ENCODE results near the gene EFNB3. TPM values are rescaled to one million over a fixed set of nuclear protein-coding genes. Genes with fewer than 3 reads are reported as not detected.

The EFNB3 gene
- total RNA-seq, 2 donors from 2014 or later = 0.25 to 0.34 TPM

DNA sequence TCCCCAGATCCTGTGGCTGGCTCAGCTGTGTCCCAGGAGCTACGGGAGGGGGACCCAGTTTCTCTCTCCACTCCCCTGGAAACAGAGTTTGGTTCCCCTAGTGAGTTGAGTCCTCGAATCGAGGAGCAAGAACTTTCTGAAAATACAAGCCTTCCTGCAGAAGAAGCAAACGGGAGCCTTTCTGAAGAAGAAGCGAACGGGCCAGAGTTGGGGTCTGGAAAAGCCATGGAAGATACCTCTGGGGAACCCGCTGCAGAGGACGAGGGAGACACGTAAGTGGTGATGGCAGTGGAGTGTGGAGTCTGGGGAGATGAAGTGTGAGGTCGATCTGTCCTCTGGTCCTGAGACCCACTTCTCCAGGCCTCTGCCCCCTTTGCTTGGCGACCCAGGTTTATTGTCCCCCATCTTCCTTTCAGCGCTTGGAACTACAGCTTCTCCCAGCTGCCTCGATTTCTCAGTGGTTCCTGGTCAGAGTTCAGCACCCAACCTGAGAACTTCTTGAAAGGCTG lies 16.1 kb upstream of the EFNB3 start:
- intact Hi-C loops (cut with DNase I, micrococcal nuclease) = loop anchor here in 1 of 2 donors (10.0 kb wide), 1 partner anchor 54 kb away; the partner anchor contains the start of gene SHBG
- DNase-seq = no peak
- ATAC-seq = no peak

DNA sequence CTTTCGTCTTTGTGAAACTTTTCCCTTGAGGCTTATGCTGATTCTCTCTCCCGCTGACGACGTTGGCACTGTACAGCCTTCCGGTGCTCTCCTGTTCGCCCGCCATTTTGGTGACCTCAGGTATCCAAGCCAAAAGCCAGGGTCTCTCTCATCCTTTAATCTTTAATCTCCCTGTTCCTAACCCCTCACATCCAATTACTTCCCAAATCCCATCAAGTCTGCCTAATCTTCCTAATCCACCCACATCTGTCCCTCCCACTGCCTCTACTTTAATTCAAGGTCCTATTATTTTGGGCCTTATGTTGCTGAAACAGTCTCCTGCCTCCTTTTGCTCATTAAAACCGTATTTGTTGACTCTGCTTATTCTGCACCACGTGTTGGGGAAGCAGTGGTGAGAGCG lies 9.4 kb upstream of the EFNB3 start:
- ATAC-seq (no peak), DNase-seq (no peak)
- intact Hi-C loops (cut with DNase I, micrococcal nuclease) = no loop called here

DNA sequence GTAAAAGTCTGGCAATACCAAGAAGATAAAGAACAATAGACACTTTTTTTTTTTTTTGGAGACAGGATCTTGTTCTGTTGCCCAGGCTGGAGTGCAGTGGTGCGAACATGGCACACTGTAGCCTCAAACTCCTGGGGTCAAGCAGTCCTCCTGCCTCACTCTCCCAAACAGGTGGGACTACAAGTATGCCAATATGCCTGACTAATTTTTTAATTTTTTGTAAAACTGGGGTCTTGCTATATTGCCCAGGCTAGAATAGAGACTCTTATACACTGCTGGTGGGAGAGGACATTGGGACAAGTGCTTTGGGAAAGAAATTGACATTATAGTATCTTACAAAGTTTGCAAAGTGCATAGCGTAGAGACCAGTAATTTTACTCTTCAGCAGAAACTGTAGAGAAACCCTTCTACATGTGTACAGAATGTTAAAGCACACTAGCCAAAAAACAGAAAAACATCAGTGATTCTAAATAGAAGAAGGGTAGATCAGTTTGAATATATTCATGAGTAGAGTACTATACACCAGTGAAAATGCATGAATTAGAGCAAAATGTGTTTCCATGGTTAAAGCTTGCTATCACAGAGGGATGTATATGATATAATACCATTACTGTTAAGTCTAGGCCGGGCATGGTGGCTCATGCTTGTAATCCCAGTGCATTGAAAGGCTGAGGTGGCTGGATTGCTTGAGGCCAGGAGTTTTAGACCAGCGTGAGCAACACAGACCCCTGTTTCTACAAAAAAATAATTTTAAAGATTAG lies 7.0 kb upstream of the EFNB3 start:
- no peak for DNase-seq
- ATAC-seq = no peak
- intact Hi-C loops (cut with DNase I, micrococcal nuclease) = no loop called here

DNA sequence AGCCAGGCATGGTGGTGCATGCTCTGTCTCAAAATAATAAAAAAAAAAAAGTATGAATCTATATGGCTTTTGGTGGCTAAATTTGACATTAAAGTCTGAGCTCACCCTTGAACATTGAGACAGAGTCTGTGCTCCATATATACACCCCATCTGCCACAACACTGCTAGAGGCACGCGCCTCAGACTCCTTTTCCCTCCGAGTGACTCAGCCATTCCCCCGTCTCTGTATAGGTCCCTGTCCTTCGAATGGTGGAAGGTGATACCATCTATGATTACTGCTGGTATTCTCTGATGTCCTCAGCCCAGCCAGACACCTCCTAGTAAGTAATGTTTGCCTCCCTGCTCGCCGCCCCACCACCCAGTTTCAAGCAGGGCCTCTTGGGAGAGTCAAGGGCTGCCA lies 4.5 kb upstream of the EFNB3 start:
- DNase-seq = no peak
- intact Hi-C loops (cut with DNase I, micrococcal nuclease) = no loop called here
- ATAC-seq = no peak

DNA sequence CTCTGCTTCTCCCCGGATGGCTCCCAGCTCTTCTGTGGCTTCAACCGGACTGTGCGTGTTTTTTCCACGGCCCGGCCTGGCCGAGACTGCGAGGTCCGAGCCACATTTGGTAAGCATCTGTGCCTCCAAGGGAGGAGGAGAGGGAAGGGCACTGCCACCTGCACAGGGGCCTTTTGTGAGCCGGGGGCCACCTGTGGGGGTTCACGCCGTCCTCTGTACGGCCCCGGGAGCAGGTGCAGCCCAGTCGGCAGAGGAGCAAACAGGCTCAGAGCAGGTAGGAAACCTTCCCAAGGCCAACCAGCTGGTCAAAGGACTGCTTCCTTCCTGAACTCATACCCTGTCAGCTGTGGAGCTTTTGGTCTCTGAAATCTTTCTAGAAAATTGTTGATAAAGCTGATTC lies 3.3 kb upstream of the EFNB3 start:
- intact Hi-C loops (cut with DNase I, micrococcal nuclease) = no loop called here
- ATAC-seq (no peak), DNase-seq (no peak)

DNA sequence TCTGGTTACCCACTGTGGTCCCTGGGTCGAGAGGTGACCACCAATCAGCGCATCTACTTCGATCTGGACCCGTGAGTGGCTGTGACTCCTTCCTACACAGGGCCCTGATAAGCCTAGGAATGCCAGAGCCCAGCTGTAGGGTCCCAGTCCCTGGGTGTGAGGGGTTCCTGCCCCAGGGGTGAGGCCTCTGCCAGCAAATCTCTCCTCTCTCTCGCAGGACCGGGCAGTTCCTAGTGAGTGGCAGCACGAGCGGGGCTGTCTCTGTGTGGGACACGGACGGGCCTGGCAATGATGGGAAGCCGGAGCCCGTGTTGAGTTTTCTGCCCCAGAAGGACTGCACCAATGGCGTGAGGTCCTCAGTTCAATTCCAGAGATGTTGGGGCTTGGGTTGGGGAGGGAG lies 2.2 kb upstream of the EFNB3 start:
- no peak for ATAC-seq

DNA sequence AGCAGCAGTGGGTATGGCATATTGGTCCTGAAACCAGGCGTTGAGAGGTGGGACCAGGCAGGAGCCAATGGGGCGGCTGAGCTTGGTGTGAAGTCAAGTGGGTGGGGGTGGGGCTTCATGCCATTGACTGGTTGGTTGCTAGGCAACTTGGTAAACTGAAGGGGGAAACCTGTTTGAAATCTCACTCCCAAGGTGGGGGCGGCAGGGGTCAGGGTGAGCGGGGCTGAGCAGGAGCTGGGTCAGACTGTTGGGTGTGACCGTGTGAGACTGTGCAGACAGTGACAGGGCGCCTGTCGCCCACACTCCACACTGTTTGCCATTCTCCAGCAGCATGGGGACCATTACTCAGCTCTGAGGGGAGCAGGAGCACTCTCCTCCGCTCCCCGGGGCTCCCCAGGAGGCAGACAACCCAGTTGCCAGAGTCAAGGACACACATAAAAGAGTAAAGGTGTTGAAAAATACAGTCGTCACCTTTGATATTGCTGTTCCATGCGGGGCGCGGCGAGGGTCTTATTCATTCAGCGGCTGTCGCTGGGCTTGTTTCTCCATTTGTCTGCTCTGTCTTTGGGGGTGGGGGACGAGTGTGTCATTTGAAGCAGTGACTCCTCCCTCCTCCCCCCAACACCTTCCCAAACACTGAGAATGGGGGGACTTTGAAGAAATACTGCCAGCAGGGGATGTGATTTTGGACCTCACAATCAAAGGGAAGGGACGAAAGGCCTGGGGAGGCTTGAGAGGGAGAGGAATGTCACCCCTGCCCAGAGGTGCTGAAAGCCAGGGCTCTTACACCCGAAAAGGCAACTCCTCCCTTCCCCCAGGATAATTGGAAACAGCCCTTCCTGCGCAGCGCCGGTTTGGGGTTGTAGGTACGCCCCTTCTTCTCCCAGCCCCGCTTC lies 1.2 kb upstream of the EFNB3 start:
- ATAC-seq = peak; percentile 16

More for the DNA sequence above, 2.2 kb upstream of the EFNB3 start:
- intact Hi-C loops (cut with DNase I, micrococcal nuclease) = no loop called here
- DNase-seq = no peak

DNA sequence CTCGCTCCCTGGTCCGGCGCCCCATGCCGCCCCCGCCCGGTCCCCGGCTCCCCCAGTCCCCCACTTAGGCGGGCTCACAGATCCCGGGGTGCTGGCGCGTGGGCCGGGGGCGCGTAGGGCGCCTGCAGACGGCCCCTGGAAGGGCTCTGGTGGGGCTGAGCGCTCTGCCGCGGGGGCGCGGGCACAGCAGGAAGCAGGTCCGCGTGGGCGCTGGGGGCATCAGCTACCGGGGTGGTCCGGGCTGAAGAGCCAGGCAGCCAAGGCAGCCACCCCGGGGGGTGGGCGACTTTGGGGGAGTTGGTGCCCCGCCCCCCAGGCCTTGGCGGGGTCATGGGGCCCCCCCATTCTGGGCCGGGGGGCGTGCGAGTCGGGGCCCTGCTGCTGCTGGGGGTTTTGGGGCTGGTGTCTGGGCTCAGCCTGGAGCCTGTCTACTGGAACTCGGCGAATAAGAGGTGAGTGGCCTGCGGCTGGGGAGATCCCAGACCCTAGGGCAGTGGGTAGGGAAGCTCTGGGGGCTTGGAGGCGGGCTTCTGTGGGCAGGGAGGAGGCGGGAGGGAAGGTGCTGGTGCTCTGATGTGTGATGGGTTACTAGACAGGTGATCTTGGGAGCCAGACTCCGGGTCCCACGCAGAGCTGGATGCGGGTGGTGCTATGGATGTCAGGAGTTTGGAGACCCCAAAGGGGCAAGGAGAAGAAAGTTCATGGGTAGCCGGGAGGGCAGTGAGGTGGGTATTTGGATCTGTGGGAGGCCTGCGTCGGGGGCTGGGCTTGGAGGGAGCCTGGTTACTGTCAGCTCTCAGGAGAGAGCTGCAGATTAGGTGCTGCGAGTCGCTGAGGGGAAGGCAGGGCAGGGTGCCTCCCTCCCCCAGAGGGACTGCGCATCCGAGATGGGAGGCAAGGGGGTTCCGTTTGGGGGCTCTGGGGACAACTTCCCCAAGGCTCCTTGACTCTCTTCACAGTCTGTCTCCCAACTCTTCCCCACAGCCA lies 560 bp downstream of the EFNB3 start:
- DNase-seq (no peak), ATAC-seq (no peak)
- intact Hi-C loops (cut with DNase I, micrococcal nuclease) = no loop called here

More for the DNA sequence above, 1.2 kb upstream of the EFNB3 start:
- no peak for DNase-seq
- intact Hi-C loops (cut with DNase I, micrococcal nuclease) = no loop called here

DNA sequence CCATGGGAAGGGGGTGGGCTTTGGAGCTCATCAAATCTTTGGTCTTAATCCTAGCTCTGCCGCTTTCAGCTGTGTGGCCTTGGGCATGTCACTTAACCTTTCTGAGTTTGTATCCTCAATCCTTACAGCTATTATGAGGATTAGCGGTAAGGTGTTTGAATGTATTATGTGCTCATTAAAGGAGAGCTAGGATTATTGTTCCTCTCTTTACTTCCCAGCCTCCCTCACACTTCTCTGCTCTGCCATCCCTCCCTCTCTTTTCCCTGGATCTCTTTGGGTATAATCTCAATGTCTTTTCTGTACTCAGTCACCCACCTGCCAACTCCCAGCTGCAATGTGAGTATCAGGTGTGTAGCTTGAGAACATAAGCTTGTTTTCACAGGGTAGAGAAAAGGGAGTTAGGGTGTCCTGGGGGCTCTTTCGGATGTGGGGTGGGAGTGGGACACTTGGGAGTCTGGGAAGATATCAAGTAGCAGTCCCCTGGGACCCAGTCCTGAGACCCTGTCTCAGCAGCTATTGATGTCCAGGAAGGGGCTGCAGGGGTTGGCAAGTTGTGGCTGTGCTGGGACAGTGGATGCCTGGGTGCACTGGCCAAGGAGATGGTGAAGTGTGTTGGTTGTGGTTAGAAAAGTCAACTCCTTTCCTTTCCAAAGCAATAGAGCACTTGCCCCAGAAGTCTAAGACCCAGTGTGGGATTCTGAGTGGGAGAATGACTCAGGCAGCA lies 1.8 kb downstream of the EFNB3 start:
- no peak for ATAC-seq
- DNase-seq = no peak
- intact Hi-C loops (cut with DNase I, micrococcal nuclease) = no loop called here

DNA sequence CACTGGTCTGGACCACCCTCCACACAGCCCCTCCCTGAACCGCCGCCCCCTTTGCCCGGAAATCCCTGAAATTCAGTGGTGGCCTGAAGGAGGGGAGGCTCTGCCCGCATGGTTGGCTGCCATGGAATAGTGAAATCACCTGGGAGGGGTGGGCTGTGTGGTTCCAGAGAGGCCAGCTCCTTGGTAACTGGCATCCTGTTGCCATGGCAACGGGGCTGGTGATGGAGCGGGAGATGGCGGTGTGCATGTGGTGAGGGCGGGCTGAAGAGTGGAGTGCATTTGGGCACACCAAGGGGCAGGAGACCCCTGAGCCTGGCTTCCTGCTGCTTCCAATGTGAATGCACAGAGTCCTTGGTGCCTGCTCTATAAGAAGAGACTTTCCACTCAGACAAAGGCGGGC lies 2.4 kb downstream of the EFNB3 start:
- intact Hi-C loops (cut with DNase I, micrococcal nuclease) = no loop called here
- no peak for ATAC-seq
- no peak for DNase-seq

DNA sequence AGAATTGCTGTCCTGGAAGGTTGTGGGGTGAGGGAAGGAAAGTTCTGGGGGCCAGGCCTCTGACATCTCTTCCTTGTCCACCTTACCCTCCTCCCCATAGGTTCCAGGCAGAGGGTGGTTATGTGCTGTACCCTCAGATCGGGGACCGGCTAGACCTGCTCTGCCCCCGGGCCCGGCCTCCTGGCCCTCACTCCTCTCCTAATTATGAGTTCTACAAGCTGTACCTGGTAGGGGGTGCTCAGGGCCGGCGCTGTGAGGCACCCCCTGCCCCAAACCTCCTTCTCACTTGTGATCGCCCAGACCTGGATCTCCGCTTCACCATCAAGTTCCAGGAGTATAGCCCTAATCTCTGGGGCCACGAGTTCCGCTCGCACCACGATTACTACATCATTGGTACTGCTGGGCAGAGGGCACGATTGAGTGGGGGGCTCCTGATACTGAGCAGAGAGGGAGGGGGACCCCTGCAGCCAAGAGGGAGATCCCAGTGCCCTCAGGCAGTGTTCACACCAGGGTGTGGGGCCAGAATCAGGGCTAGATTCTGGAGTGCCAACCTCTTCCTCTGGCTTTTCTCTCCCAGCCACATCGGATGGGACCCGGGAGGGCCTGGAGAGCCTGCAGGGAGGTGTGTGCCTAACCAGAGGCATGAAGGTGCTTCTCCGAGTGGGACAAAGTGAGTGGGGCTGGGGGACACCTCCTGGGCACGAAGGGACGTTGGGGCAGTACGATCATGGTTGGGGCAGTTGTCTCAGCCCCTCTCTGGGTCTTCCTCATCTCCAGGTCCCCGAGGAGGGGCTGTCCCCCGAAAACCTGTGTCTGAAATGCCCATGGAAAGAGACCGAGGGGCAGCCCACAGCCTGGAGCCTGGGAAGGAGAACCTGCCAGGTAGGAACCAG lies 3.1 kb downstream of the EFNB3 start:
- no peak for ATAC-seq
- intact Hi-C loops (cut with DNase I, micrococcal nuclease) = no loop called here
- no peak for DNase-seq

DNA sequence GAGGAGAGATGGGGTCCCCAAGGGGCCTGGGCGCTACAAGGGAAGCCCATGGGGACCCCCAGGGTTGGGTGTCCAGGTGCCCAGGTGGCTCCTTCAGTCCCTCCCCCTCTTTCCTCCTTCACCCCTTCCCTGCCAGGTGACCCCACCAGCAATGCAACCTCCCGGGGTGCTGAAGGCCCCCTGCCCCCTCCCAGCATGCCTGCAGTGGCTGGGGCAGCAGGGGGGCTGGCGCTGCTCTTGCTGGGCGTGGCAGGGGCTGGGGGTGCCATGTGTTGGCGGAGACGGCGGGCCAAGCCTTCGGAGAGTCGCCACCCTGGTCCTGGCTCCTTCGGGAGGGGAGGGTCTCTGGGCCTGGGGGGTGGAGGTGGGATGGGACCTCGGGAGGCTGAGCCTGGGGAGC lies 4.0 kb downstream of the EFNB3 start:
- no peak for ATAC-seq
- DNase-seq = no peak
- intact Hi-C loops (cut with DNase I, micrococcal nuclease) = no loop called here

DNA sequence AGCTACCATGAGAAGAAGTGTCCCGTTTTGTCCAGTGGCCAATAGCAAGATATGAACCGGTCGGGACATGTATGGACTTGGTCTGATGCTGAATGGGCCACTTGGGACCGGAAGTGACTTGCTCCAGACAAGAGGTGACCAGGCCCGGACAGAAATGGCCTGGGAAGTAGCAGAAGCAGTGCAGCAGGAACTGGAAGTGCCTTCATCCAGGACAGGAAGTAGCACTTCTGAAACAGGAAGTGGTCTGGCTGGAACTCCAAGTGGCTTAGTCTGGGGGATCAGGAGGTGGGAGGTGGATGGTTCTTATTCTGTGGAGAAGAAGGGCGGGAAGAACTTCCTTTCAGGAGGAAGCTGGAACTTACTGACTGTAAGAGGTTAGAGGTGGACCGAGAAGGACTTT lies 5.3 kb downstream of the EFNB3 start:
- intact Hi-C loops (cut with DNase I, micrococcal nuclease) = no loop called here
- ATAC-seq (no peak), DNase-seq (no peak)

DNA sequence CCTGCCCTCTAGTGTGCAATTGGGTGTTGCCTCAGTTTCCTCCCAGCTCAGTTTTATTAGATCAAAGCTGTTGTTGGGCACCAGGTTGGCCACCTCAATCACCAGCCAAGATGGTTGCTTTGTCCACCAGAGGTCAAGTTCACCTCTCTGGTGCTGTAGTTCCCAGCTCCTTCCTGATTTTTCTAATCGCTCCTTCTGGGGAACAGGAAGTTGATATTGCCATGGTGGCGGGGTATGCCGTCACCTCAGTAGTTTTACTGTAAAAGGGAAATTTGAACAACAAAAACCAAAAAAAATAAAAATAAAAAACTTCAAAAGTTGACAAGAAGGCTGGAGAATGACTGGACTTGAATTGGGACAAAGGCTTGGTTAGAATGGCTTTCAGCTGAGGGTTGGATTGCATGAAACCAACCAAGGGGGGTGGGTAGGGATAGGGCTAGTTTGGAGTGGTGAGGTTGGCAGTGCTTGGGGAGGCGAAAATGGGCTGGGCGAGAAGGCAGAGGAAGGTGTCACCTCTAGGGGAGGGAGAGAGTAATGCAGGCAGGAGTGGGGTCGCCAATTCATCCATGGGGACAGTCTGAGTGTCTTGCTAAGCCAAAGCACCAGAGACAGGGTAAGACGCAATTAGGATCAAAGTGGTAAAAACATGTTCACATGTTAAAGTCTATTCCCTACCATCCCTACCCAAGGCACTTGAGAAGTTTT lies 6.2 kb downstream of the EFNB3 start:
- DNase-seq = no peak
- ATAC-seq = no peak
- intact Hi-C loops (cut with DNase I, micrococcal nuclease) = no loop called here

DNA sequence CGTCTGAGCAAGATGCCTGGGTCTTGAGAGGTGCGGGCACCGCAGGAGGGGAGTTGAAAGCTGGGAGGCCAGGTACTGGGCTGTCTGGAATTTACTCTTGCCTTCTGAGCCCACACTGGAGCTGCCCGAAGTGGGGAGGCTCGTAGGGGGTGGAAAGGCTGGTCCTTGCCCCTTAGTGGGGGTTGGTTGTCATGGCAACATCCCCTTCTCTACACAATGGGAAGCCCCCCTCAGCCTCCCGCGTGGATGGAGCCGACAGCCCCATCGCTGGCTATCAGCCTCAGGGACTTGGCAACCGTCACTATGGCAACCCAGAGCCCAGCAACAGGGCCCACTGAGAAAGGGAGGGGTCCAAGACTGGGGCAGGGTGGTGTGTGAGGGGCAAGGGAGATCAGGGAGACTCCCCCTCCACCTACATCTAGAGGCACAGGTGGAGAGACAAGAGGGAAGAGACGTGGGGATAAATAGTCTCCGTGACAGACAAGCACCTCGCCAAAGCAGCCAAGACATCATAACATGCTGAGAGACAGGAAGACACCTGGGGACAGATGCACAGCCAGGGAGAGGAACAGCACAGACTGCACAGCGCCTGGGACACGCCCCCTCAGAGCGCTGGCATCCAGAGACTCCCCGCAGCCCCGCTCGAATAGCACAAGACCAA lies 7.2 kb downstream of the EFNB3 start:
- no peak for ATAC-seq
- no peak for DNase-seq
- intact Hi-C loops (cut with DNase I, micrococcal nuclease) = no loop called here

DNA sequence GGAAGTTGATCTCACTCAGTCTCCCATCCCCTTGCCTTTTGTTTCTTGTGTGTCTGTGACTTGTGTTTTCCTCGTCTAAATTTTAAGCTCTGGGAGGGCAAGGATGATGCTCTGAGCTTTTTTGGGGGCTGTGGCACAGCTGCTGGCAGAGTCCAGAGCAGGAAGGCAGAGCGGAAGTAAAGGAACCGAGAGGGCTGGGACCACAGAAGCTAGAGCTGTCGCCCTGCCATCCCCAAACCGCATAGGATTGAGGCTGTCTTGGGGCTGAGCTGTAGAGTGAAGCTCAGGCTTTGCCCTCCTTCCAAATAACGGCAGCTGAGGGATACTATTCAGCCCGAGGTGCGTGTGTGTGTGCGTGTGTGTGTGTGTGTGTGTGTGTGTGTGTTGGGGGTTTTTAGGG lies 8.8 kb downstream of the EFNB3 start:
- no peak for ATAC-seq
- DNase-seq = no peak
- intact Hi-C loops (cut with DNase I, micrococcal nuclease) = no loop called here
